GM19043 (cell line): ENCODE data around the gene UNC5CL.
"Not testable (repeated sequence)": the region's sequence is repeated elsewhere in the genome, so short reads cannot be mapped to it uniquely, and the experiment has no call there.

Experiments
- ATAC-seq: cut with Tn5 transposase; IDR thresholded peaks from one replicate; pipeline ENCODE4 v1.9.1; 2021; ENCODE audit warnings: low read depth; ENCODE audit not compliant: unreplicated experiment

The UNC5CL gene

GRCh38 chr6:41040101-41040939 lies 1.3 kb upstream of the UNC5CL start:
- ATAC-seq, result peak; percentile 68

- no peak for ATAC-seq
Observed at GRCh38 chr6:41038205-41038604, 816 bp downstream of the UNC5CL start.

GRCh38 chr6:41037107-41037900 lies 1.7 kb downstream of the UNC5CL start:
- no peak for ATAC-seq

GRCh38 chr6:41036601-41037000 lies 2.4 kb downstream of the UNC5CL start:
- no peak for ATAC-seq

GRCh38 chr6:41036186-41036585 lies 2.8 kb downstream of the UNC5CL start:
- ATAC-seq, result no peak

GRCh38 chr6:41033776-41034175 lies 5.2 kb downstream of the UNC5CL start:
- no peak for ATAC-seq

- no peak for ATAC-seq
Observed at GRCh38 chr6:41032830-41033229, 6.2 kb downstream of the UNC5CL start.

- peak; percentile 26 for ATAC-seq
Observed at GRCh38 chr6:41028561-41029412, 10.2 kb downstream of the UNC5CL start.

GRCh38 chr6:41027799-41028560 lies 11.0 kb downstream of the UNC5CL start:
- ATAC-seq, result peak; percentile 82

GRCh38 chr6:41027241-41027640 lies 11.8 kb downstream of the UNC5CL start:
- ATAC-seq, result no peak

- ATAC-seq, result no peak
Observed at GRCh38 chr6:41025966-41026530, 13.0 kb downstream of the UNC5CL start.

GRCh38 chr6:41023114-41023513 lies 15.9 kb downstream of the UNC5CL start:
- no peak for ATAC-seq

GRCh38 chr6:41022294-41022693 lies 16.7 kb downstream of the UNC5CL start:
- ATAC-seq, result no peak

GRCh38 chr6:41021832-41022231 lies 17.2 kb downstream of the UNC5CL start:
- ATAC-seq, result no peak

GRCh38 chr6:41017663-41018062 lies 21.4 kb downstream of the UNC5CL start:
- no peak for ATAC-seq

GRCh38 chr6:41015860-41016259 lies 23.2 kb downstream of the UNC5CL start:
- ATAC-seq, result not testable (repeated sequence)

GRCh38 chr6:41014780-41015179 lies 24.2 kb downstream of the UNC5CL start:
- ATAC-seq, result no peak

- no peak for ATAC-seq
Observed at GRCh38 chr6:41013466-41014153, 25.4 kb downstream of the UNC5CL start.

- no peak for ATAC-seq
Observed at GRCh38 chr6:41011673-41012072, 27.3 kb downstream of the UNC5CL start.
